Globus pallidus (tissue), 1 donor: ENCODE results near the gene INO80.

Experiments
- DNase-seq: peaks from one replicate; pipeline ENCODE4 v3.0.0-alpha.2; 2015; ENCODE audit warnings: low spot score

INO80 gene

GRCh38 chr15:40948706-40949473 is 167.2 kb downstream of the INO80 start:
- no peak for DNase-seq

GRCh38 chr15:40944510-40945296 is 171.4 kb downstream of the INO80 start:
- DNase-seq = no peak

- DNase-seq = no peak
Measured at GRCh38 chr15:40943764-40944365, 172.2 kb downstream of the INO80 start.

DNA sequence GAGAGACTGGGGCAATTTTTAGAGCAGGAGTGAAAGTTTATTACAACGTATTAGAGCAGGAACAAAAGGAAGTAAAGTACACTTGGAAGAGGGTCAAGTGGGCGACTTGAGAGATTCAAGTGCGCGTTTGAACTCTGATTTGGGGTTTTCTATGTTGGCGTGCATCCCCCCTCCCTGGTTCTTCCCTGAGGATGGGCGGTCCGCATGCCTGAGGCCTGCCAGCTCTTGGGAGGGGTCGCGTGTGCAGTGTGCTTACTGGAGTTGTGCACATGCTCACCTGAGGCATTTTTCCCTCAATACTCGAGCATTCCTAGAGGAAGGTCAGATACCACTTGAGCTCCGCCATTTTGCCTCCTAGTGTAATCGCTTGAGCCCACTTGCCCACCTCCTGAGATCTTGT is 173.2 kb downstream of the INO80 start:
- DNase-seq = no peak

- DNase-seq = no peak
Measured at GRCh38 chr15:40942337-40942854, 173.7 kb downstream of the INO80 start.

GRCh38 chr15:40941528-40942336 is 174.3 kb downstream of the INO80 start:
- DNase-seq = peak; percentile 39

DNA sequence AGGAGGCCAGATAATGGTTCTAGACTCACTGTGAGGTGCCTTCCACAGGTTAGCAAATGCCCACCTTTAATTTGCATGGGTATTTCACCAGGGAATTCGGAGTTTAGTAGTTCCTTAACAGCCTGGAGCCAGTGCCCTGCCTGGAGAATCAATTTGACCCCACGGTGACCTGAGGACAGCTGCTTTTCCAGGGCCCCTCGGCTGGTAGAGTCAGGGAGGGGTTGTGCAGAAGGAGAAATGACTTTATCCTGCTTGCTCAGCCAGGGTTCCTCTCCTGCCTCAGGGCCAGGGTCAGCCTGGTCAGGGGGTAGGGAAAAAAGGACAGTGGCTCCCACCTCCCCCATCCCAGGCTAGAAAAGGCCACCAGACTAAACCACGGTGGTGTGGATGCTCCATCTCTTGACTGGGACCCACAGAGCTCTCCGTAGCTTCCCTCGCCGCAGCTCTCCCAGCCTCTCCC is 175.0 kb downstream of the INO80 start:
- DNase-seq = no peak

DNA sequence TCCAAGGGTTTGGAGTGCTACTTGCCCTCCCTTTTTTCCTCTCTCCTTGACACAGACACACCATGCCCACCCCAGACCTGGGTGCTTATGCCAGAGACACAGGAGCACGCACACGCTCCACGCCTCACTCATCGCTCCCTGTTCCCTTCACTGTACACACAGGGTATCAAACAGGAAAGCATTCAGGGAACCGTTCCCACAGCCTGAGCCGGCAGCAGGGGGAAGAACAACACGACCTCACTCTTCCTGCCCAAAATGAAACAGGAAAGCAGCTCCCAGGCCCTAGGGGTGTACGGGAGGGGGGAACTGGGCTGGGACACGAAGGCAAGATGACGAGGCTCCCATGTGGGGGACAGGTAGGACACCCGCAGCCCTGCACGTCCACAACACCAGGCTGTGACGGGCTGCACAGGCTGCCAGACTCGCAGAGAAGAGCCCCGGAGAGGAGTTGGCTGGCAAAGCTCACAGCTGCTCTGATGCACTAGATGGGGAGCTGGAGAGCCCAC is 175.7 kb downstream of the INO80 start:
- no peak for DNase-seq

GRCh38 chr15:40938536-40938870 is 177.6 kb downstream of the INO80 start:
- no peak for DNase-seq

GRCh38 chr15:40937762-40938535 is 178.1 kb downstream of the INO80 start:
- no peak for DNase-seq

- no peak for DNase-seq
Measured at GRCh38 chr15:40936709-40937666, 179.1 kb downstream of the INO80 start.

DNA sequence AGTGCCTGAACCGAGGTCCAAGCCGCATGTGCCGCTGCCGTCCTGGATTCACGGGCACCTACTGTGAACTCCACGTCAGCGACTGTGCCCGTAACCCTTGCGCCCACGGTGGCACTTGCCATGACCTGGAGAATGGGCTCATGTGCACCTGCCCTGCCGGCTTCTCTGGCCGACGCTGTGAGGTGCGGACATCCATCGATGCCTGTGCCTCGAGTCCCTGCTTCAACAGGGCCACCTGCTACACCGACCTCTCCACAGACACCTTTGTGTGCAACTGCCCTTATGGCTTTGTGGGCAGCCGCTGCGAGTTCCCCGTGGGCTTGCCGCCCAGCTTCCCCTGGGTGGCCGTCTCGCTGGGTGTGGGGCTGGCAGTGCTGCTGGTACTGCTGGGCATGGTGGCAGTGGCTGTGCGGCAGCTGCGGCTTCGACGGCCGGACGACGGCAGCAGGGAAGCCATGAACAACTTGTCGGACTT is 179.8 kb downstream of the INO80 start:
- no peak for DNase-seq

DNA sequence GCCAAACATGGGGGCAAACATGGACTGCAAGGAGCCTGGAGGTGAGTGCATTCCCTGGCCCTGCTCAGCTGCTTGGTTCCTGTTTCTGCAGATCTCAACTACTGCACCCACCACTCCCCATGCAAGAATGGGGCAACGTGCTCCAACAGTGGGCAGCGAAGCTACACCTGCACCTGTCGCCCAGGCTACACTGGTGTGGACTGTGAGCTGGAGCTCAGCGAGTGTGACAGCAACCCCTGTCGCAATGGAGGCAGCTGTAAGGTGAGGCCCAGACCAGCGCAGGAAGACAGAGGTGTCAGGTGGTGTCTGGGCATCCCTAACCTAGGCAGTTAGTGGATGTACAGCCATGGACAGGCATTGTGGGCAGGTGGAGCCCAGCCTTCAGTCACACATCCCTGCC is 181.6 kb downstream of the INO80 start:
- DNase-seq = no peak

GRCh38 chr15:40933517-40933902 is 182.6 kb downstream of the INO80 start:
- DNase-seq = no peak

DNA sequence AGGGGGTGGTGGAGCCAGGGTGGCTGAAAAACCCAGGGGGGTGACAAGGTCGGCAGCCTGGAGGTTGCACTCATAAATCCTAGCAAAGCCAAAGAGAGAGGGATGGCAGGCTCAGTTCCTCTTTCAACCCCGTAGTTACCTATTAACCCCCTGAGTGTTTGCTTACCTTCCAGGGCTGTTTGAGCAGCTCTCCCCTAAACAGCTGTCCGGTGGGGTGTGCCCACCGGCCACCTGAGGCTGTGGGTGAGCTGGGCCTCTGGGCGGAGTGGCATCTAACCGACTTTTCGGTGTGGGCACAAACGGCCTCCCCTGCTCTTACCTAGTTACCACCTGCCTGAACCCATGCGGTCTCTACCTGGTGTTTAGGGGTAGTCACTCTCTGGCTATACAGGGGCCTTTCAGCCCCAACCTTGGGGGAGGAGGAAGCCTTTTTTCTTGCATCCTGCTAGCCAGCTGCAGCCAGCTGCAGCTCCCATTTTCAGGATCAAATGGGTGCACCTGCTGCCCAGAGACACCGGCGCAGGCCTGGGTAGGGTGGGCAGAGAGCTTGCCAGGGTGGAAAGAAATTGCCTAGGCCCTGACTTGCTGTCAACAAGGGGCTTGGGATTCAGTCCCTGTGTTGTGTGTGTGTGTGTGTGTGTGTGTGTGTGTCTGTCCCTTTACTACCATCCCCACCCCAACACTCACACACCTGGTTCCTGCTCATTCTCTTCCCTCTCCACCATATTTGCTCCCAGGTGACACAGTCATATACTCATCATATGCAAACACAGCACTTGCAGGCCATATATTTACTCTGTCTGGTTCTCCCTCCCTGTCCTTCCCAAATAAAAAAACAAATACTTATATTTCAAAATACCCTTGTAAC is 183.2 kb downstream of the INO80 start:
- no peak for DNase-seq

DNA sequence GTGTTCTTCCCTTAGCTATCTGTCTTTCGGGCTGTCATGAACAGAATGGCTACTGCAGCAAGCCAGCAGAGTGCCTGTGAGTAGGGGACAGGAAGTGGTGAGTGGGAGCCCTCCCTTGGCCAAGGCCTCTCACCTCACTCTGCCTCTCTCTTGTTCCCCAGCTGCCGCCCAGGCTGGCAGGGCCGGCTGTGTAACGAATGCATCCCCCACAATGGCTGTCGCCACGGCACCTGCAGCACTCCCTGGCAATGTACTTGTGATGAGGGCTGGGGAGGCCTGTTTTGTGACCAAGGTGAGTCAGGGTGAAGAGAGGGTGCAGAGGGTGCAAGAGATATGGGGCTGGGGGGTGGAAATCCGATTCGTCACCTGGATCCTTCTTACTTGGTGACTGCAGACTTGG is 183.9 kb downstream of the INO80 start:
- DNase-seq = no peak

DNA sequence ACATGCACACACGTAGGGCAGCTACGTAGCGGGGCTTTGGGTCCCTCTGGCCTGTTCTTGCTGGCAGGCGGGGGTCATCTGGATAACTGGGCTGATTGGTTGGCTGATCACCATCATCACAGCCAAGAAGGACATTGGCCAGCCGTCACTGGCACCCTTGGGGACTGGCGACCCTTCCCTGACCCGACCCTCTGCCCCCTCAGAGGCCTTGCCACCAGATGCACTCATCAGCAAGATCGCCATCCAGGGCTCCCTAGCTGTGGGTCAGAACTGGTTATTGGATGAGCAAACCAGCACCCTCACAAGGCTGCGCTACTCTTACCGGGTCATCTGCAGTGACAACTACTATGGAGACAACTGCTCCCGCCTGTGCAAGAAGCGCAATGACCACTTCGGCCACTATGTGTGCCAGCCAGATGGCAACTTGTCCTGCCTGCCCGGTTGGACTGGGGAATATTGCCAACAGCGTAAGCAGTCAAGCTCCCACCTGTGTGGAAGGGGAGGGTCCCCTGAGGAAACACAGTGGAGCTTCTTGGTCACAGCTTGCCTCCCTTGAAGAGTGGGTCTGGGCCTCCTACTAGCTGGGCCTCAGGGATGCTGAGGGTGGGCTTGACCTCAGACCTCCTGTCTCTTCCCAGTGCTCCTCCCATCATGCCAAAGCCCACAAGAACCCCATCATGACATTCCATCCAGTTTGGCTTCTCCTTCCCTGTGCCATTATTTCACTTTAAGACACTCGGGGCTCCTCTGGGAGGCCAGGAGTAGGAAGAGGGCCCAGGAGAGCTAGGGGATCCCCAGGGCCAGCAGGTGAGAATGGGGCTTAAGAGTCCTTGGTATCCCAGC is 184.6 kb downstream of the INO80 start:
- no peak for DNase-seq
